Measurements from ENCODE around the gene NSD2.

DNA sequence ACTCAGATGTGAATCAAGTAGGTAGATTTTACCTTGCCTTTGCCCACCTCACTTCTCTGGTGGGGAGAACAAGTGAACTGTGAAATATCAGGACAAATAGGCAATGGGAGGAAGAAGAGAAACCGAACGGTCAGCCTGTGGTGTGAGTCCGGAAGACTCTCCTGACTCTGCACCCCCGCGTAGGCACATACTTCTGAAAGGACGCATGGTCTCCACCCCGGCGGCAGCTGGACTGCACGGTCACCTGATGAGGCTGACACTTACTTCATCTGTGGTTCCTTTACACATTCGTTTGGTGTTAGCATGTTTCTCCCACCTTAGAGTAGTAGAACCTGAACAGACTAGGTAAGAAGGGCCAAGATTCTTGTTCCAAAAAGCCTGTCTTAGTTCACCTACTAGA lies 79.2 kb downstream of the NSD2 start:
- TF ChIP-seq, protein P1, sequence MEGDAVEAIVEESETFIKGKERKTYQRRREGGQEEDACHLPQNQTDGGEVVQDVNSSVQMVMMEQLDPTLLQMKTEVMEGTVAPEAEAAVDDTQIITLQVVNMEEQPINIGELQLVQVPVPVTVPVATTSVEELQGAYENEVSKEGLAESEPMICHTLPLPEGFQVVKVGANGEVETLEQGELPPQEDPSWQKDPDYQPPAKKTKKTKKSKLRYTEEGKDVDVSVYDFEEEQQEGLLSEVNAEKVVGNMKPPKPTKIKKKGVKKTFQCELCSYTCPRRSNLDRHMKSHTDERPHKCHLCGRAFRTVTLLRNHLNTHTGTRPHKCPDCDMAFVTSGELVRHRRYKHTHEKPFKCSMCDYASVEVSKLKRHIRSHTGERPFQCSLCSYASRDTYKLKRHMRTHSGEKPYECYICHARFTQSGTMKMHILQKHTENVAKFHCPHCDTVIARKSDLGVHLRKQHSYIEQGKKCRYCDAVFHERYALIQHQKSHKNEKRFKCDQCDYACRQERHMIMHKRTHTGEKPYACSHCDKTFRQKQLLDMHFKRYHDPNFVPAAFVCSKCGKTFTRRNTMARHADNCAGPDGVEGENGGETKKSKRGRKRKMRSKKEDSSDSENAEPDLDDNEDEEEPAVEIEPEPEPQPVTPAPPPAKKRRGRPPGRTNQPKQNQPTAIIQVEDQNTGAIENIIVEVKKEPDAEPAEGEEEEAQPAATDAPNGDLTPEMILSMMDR (IDR thresholded peaks at IDR 0.05), result no peak
- TF ChIP-seq EP300 (IDR thresholded peaks at IDR 0.05), result no peak
- no peak for TF ChIP-seq POLR2A (IDR thresholded peaks at IDR 0.05)

Data from ovary (tissue), 3 donors.